HepG2 (cell line): ENCODE results near the gene ABHD2. TPM values are rescaled to one million over a fixed set of nuclear protein-coding genes. Genes with fewer than 3 reads are reported as not detected.

Source experiments
- ATAC-seq: fragments of 200-7000 bp; cut with Tn5 transposase; 3 replicates; pipeline ENCODE4 v1.9.1; 2020; ENCODE audit warnings: mild to moderate bottlenecking, moderate library complexity
- BruUV-seq: library from RNA; stranded (reverse); fragments of 400-500 nt; replicated peaks from 2 replicates; lab custom pipeline; 2021; lab: Mats Ljungman, UMichigan
- CTCF ChIA-PET: fragments of 300-600 bp; formaldehyde crosslinking; extraction: SDS; loops from one replicate; lab custom pipeline; 2021; ENCODE audit warnings: low total read pairs, inconsistent platforms, low intra/inter-chr PET ratio; lab: Yijun Ruan, JAX
- POLR2A ChIA-PET: fragments of 350-600 bp; sonication (Branson Sonifier 250); formaldehyde crosslinking; loops from one replicate; lab custom pipeline; 2020; ENCODE audit warnings: antibody characterized with exemption, inconsistent platforms; lab: Yijun Ruan, JAX
- DNase-seq: peaks from one replicate; pipeline ENCODE4 v3.0.0-alpha.2; 2015; ENCODE audit warnings: low spot score
- FAIRE-seq: peaks from 3 replicates; lab custom pipeline; 2011; peaks lifted over from hg19 to GRCh38; lab: Jason Lieb, UNC
- H2AFZ ChIP-seq: one replicate; pipeline ENCODE4 v1.6.1; 2011; ENCODE audit warnings: low read length, inconsistent platforms
- H3K27ac ChIP-seq: fragments of 300-600 bp; 3 replicates; pipeline ENCODE4 v1.8.0; 2011; ENCODE audit warnings: mixed run types, mild to moderate bottlenecking, mixed read lengths, low read length, inconsistent platforms; ENCODE audit not compliant: insufficient read depth; ENCODE audit errors: extremely low read length
- H3K27me3 ChIP-seq, 2 experiments: fragments of 200-600 bp in 1 of 2; 2 replicates in 1 of 2; 3 replicates in 1 of 2; pipeline versions ENCODE4 v1.6.0 to v1.8.0; 2011; ENCODE audit warnings: low read length in 2 of 2, mild to moderate bottlenecking in 2 of 2, moderate library complexity in 2 of 2, inconsistent platforms in 1 of 2; ENCODE audit not compliant: insufficient read depth in 2 of 2, control insufficient read depth in 1 of 2
- H3K36me3 ChIP-seq, 2 experiments: fragments of 200-600 bp in 1 of 2; replicated peaks in 1 of 2; 2 replicates in 1 of 2; 3 replicates in 1 of 2; pipeline versions ENCODE4 v1.5.1 to v1.8.0; 2011; ENCODE audit warnings: low read length in 2 of 2, inconsistent platforms in 1 of 2; ENCODE audit not compliant: insufficient read depth in 2 of 2, control insufficient read depth in 1 of 2
- H3K4me1 ChIP-seq: 2 replicates; pipeline ENCODE4 v1.5.1; 2012; ENCODE audit warnings: low read length, inconsistent platforms; ENCODE audit not compliant: insufficient read depth
- H3K4me2 ChIP-seq: 2 replicates; pipeline ENCODE4 v1.6.0; 2011; ENCODE audit warnings: low read depth, low read length, inconsistent platforms
- H3K4me3 ChIP-seq, 3 experiments: fragments of 200-600 bp in 1 of 3; sonication (generic), shearing (Covaris generic) in 1 of 3; replicated peaks in 1 of 3; 2 replicates each; pipeline ENCODE4 v1.5.1; 2011 to 2016; ENCODE audit warnings: low read length in 3 of 3, inconsistent platforms in 2 of 3, low read depth in 2 of 3, mild to moderate bottlenecking in 2 of 3, control low read depth in 1 of 3, mixed read lengths in 1 of 3; ENCODE audit not compliant: insufficient read depth in 1 of 3
- H3K79me2 ChIP-seq: one replicate; pipeline ENCODE4 v1.6.1; 2011; ENCODE audit warnings: low read length, inconsistent platforms; ENCODE audit not compliant: insufficient read depth
- H3K9ac ChIP-seq: 2 replicates; pipeline ENCODE4 v1.6.0; 2011; ENCODE audit warnings: mild to moderate bottlenecking, low read depth, low read length, inconsistent platforms; ENCODE audit not compliant: insufficient read depth
- H3K9me3 ChIP-seq: 2 replicates; pipeline ENCODE4 v1.5.1; 2012; ENCODE audit warnings: mild to moderate bottlenecking, low read length
- H4K20me1 ChIP-seq: 2 replicates; pipeline ENCODE4 v1.6.0; 2011; ENCODE audit warnings: inconsistent platforms, mild to moderate bottlenecking, low read length, moderate library complexity; ENCODE audit not compliant: insufficient read depth
- ATF4 ChIP-seq, 2 experiments: fragments of 450-650 bp in 1 of 2; sonication (generic) in 1 of 2; formaldehyde crosslinking; IDR thresholded peaks; 2 replicates each; pipeline versions ENCODE4 v1.5.0 to v1.8.0; 2020 to 2022; ENCODE audit warnings: mild to moderate bottlenecking in 1 of 2, missing genetic modification reagents in 1 of 2
- NFIB ChIP-seq: sonication (generic); formaldehyde crosslinking; IDR thresholded peaks from 2 replicates; pipeline ENCODE4 v1.9.0; 2021; ENCODE audit warnings: missing genetic modification reagents, mild to moderate bottlenecking, borderline replicate concordance
- PRDM4 ChIP-seq: sonication (generic); formaldehyde crosslinking; IDR thresholded peaks from 2 replicates; pipeline ENCODE4 v1.9.0; 2021; ENCODE audit warnings: missing genetic modification reagents, borderline replicate concordance
- RAD21 ChIP-seq: fragments of 450-650 bp; formaldehyde crosslinking; IDR thresholded peaks from 2 replicates; pipeline ENCODE4 v1.5.0; 2020; ENCODE audit warnings: mild to moderate bottlenecking
- RFXAP ChIP-seq: sonication (generic); formaldehyde crosslinking; IDR thresholded peaks from 2 replicates; pipeline ENCODE4 v1.4.0; 2020; ENCODE audit warnings: missing genetic modification reagents, borderline replicate concordance
- SKIL ChIP-seq: sonication (generic); formaldehyde crosslinking; IDR thresholded peaks from 2 replicates; pipeline ENCODE4 v1.8.0; 2022; ENCODE audit warnings: missing genetic modification reagents, mild to moderate bottlenecking, moderate library complexity, borderline replicate concordance
- TMF1 ChIP-seq: sonication (generic); formaldehyde crosslinking; IDR thresholded peaks from 2 replicates; pipeline ENCODE4 v1.8.1; 2022; ENCODE audit warnings: low read depth, missing genetic modification reagents
- TOPORS ChIP-seq: sonication (generic); formaldehyde crosslinking; IDR thresholded peaks from 2 replicates; pipeline ENCODE4 v1.8.0; 2023; ENCODE audit warnings: mild to moderate bottlenecking, missing genetic modification reagents
- ZBTB26 ChIP-seq: IDR thresholded peaks from 2 replicates; pipeline ENCODE4 v1.6.1; 2016; ENCODE audit warnings: missing compliant biosample characterization, missing genetic modification reagents, borderline replicate concordance
- ZMAT5 ChIP-seq: sonication (generic); formaldehyde crosslinking; IDR thresholded peaks from 2 replicates; pipeline ENCODE4 v1.5.0; 2020; ENCODE audit warnings: mild to moderate bottlenecking, low read depth, missing genetic modification reagents, borderline replicate concordance
- ZNF224 ChIP-seq: sonication (generic); formaldehyde crosslinking; IDR thresholded peaks from 2 replicates; pipeline ENCODE4 v1.5.0; 2020; ENCODE audit warnings: mild to moderate bottlenecking, missing genetic modification reagents
- ZNF362 ChIP-seq: sonication (generic); formaldehyde crosslinking; IDR thresholded peaks from 2 replicates; pipeline ENCODE4 v1.4.0; 2020; ENCODE audit warnings: missing genetic modification reagents, mild to moderate bottlenecking, borderline replicate concordance
- ZNF501 ChIP-seq: sonication (generic); formaldehyde crosslinking; IDR thresholded peaks from 2 replicates; pipeline ENCODE4 v1.5.1; 2020; ENCODE audit warnings: mild to moderate bottlenecking, moderate library complexity, missing genetic modification reagents
- ZNF557 ChIP-seq: sonication (generic); formaldehyde crosslinking; IDR thresholded peaks from 2 replicates; pipeline ENCODE4 v1.4.0; 2020; ENCODE audit warnings: missing genetic modification reagents
- WGBS: methylation state at CpG from one replicate; pipeline ENCODE4 v1.1.6; 2017; ENCODE audit warnings: low lambda C conversion rate; 5-methylcytosine and 5-hydroxymethylcytosine counted together
- in situ Hi-C: cut with HindIII; loops from 2 replicates; pipeline ENCODE4 v1.10.0; 2017; ENCODE audit warnings: low pct_unique_long_range_greater_than_20kb; ENCODE audit not compliant: extremely low pct_ligation_motif_present
- intact Hi-C: fragments of 100-400 bp; cut with micrococcal nuclease; formaldehyde crosslinking; loops from one replicate; pipeline ENCODE4 v1.10.0; 2022; ENCODE audit not compliant: unreplicated experiment
- polyA plus RNA-seq, 8 experiments: library from polyadenylated mRNA; depleted of rRNA in 3 of 8; stranded (reverse) in 7 of 8; unstranded in 1 of 8; fragments of >200 nt; fragmentation: Illumina TruSeq in 4 of 8; extraction: Trizol in 4 of 8; gene quantifications; 2 replicates each; pipeline versions ENCODE4 v1.2.1 to v1.2.3, GENCODE V29; 2011 to 2016; ENCODE audit warnings: low read depth in 4 of 8, missing spikeins in 1 of 8, mixed read lengths in 1 of 8; ENCODE audit not compliant: insufficient read depth in 1 of 8
- total RNA-seq, 5 experiments: library from RNA; depleted of rRNA; stranded (reverse); fragments of >200 nt; fragmentation: Illumina TruSeq; extraction: Trizol; gene quantifications; 2 replicates each; pipeline ENCODE4 v1.2.3, GENCODE V29; 2016; ENCODE audit warnings: low read depth in 1 of 5

ABHD2 gene
- total and polyA plus RNA-seq, 2 of the 13 experiments (the other 11 are each of a cell fraction or from before 2014, with no cell fraction given): 14.8 to 22.4 TPM

GRCh38 chr15:89177633-89178306 lies 89.5 kb downstream of the ABHD2 start:
- DNase-seq (peak; percentile 57), ATAC-seq (peak; percentile 64), FAIRE-seq (peak; percentile 94)
- H3K79me2 ChIP-seq: no peaks in the 10 kb centered on the region
- CTCF ChIA-PET: interaction anchor here (0.7 to 3.8 kb wide), 4 partner anchors 115 to 273 kb away, joined by 3 to 75 read pairs (median 4); no protein-coding TSS in a partner anchor
- no peak overlapping the region for H2AFZ ChIP-seq
- H3K27ac ChIP-seq: no peak overlapping the region
- no peak overlapping the region for H3K9ac ChIP-seq
- no peak overlapping the region for H3K4me2 ChIP-seq
- no peaks in the 10 kb centered on the region for H3K9me3 ChIP-seq
- in situ Hi-C loops: loop anchor here (5.0 to 10.0 kb wide), 2 partner anchors 120 to 273 kb away; no protein-coding TSS in a partner anchor
- no peaks in the 10 kb centered on the region for H3K4me1 ChIP-seq
- H3K27me3 ChIP-seq: no peaks in the 10 kb centered on the region
- no TSS peak for BruUV-seq
- POLR2A ChIA-PET: interaction anchor here (0.6 to 1.4 kb wide), 3 partner anchors 13 to 114 kb away, joined by 3 read pairs; no protein-coding TSS in a partner anchor
- no peak overlapping the region for H3K4me3 ChIP-seq
- intact Hi-C loops: loop anchor here (1.0 to 10.0 kb wide), 2 partner anchors 120 to 283 kb away; partner anchors contain the start of gene HAPLN3
- H3K36me3 ChIP-seq: peaks cover 9 to 44% of the 10 kb centered on the region in 2 experiments
- 18% methylated on average over 6 of the region's 6 CpGs for WGBS
- H4K20me1 ChIP-seq: no peaks in the 10 kb centered on the region
- TF ChIP-seq RAD21 (CRISPR knock-in tag) (peak; percentile 83), ZBTB26 (CRISPR knock-in tag) (no peak), ZMAT5 (CRISPR knock-in tag) (no peak), ZNF501 (CRISPR knock-in tag) (0 out of 2 replicates have a peak, but pooled peaks have one; percentile 32), SKIL (CRISPR knock-in tag) (no peak), ATF4 (CRISPR knock-in tag; IDR thresholded peaks at IDR 0.05) (no peak), ZNF557 (CRISPR knock-in tag) (no peak), RFXAP (CRISPR knock-in tag) (no peak), NFIB (CRISPR knock-in tag) (no peak), PRDM4 (CRISPR knock-in tag) (no peak), ZNF224 (CRISPR knock-in tag) (no peak), TMF1 (no peak), TOPORS (CRISPR knock-in tag) (no peak), ZNF362 (peak; percentile 48; the same call in 1 of the 2 replicates)
